Activated T-helper 1 cell treated with anti-CD3 and anti-CD28 coated beads, Interleukin-12 subunit alpha, Interleukin-12 subunit beta, Interleukin-2, Interleukin-4 antibody, amounts not matched to agents 30 ng/mL and 10 ng/mL and 1 ng/mL, durations not matched to agents 14 hours and 24 hours and 36 hours (primary cell): Measurements from ENCODE around the gene PSMC2. TPM values are rescaled to one million over a fixed set of nuclear protein-coding genes. Genes with fewer than 3 reads are reported as not detected.
"Not testable (repeated sequence)": the region's sequence is repeated elsewhere in the genome, so short reads cannot be mapped to it uniquely, and the experiment has no call there.

Experiments used
- DNase-seq: peaks from one replicate; pipeline ENCODE4 v3.0.0; 2021; ENCODE audit warnings: low spot score
- H3K27ac Mint-ChIP-seq: one replicate; pipeline ENCODE4 v1.8.0; 2021; ENCODE audit warnings: mild to moderate bottlenecking, mixed read lengths
- H3K27me3 Mint-ChIP-seq: one replicate; pipeline ENCODE4 v1.8.0; 2022; ENCODE audit warnings: mild to moderate bottlenecking, moderate library complexity, mixed read lengths; ENCODE audit not compliant: insufficient read depth
- H3K36me3 Mint-ChIP-seq: one replicate; pipeline ENCODE4 v1.8.0; 2021; ENCODE audit warnings: low read depth, mixed read lengths
- H3K4me1 Mint-ChIP-seq: one replicate; pipeline ENCODE4 v1.8.0; 2021; ENCODE audit warnings: low read depth, mixed read lengths
- H3K4me3 Mint-ChIP-seq: one replicate; pipeline ENCODE4 v1.8.0; 2021; ENCODE audit warnings: mild to moderate bottlenecking, moderate library complexity, mixed read lengths
- H3K9me3 Mint-ChIP-seq: one replicate; pipeline ENCODE4 v1.8.0; 2021; ENCODE audit warnings: mixed read lengths
- intact Hi-C: fragments of 100-400 bp; cut with micrococcal nuclease; formaldehyde crosslinking; loops from one replicate; pipeline ENCODE4 v1.15.1; 2024
- total RNA-seq: library from RNA; stranded (reverse); gene quantifications from 2 replicates; pipeline ENCODE4 v1.2.3, GENCODE V29; 2022

PSMC2 gene
- total RNA-seq, 1 donor from 2014 or later: 220 TPM

- no peak overlapping the region for H3K4me3 Mint-ChIP-seq
- no peak for DNase-seq
- H3K4me1 Mint-ChIP-seq: no peaks in the 10 kb centered on the region
- H3K27me3 Mint-ChIP-seq: peaks cover 5% of the 10 kb centered on the region
- no peaks in the 10 kb centered on the region for H3K9me3 Mint-ChIP-seq
- no peak overlapping the region for H3K27ac Mint-ChIP-seq
- no peaks in the 10 kb centered on the region for H3K36me3 Mint-ChIP-seq
- intact Hi-C loops: no loop called here
These were observed 34.0 kb downstream of the PSMC2 start for GRCh38 chr7:103381280-103382031.

DNA sequence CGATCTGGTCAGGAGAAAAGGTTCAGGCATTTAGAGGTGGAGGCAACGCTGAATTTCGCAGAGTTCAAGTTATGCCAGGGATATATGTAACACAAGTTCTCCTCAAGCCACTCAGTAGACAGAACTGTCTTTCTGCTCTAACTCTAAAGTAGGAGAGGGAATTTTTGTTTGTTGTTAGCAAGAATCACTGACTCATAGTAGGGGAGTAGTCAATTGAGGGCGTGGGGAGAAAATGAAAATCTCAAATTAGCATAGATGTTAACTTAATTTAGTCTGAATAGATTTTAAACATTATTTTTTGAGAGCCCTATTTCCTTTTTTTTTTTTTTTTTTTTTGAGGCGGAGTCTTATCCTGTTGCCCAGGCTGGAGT, 34.6 kb downstream of the PSMC2 start:
- H3K4me3 Mint-ChIP-seq: no peak overlapping the region
- intact Hi-C loops: no loop called here
- no peaks in the 10 kb centered on the region for H3K36me3 Mint-ChIP-seq
- H3K9me3 Mint-ChIP-seq: no peaks in the 10 kb centered on the region
- DNase-seq: no peak
- no peaks in the 10 kb centered on the region for H3K4me1 Mint-ChIP-seq
- peaks cover 6% of the 10 kb centered on the region for H3K27me3 Mint-ChIP-seq
- H3K27ac Mint-ChIP-seq: no peak overlapping the region

GRCh38 chr7:103387242-103387641, 39.8 kb downstream of the PSMC2 start:
- intact Hi-C loops: no loop called here
- H3K4me1 Mint-ChIP-seq: no peaks in the 10 kb centered on the region
- peaks cover 5% of the 10 kb centered on the region for H3K27me3 Mint-ChIP-seq

GRCh38 chr7:103388469-103389140, 41.2 kb downstream of the PSMC2 start:
- Mint-ChIP-seq H3K36me3 (no peaks in the 10 kb centered on the region), H3K4me1 (no peaks in the 10 kb centered on the region), H3K27me3 (peaks cover 5% of the 10 kb centered on the region), H3K4me3 (no peak overlapping the region), H3K9me3 (no peaks in the 10 kb centered on the region), H3K27ac (no peak overlapping the region)
- intact Hi-C loops: no loop called here
- no peak for DNase-seq

More at GRCh38 chr7:103387242-103387641, 39.8 kb downstream of the PSMC2 start:
- Mint-ChIP-seq H3K4me3 (no peak overlapping the region), H3K36me3 (no peaks in the 10 kb centered on the region), H3K27ac (no peak overlapping the region), H3K9me3 (no peaks in the 10 kb centered on the region)
- DNase-seq: no peak

DNA sequence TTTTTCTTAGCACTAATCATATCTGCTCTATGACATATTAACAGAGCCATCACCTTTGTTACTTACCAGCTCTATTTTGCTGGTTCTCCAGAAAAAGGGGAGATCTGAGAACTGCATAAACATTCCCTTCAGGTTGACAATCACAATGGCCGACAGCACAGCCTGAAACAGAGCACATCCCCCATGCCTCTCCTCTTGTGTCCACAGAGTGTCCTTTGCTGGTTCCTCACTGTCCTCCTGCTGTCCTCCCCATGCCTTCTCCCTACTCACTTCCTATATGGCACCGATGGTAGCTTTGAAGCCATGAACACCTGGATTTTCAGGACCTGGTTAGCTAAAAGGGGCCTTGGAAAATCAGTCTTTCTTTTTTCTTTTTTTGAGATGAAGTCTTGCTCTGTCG, 41.8 kb downstream of the PSMC2 start:
- no peaks in the 10 kb centered on the region for H3K4me1 Mint-ChIP-seq
- peaks cover 5% of the 10 kb centered on the region for H3K27me3 Mint-ChIP-seq
- no peaks in the 10 kb centered on the region for H3K36me3 Mint-ChIP-seq
- intact Hi-C loops: no loop called here
- H3K9me3 Mint-ChIP-seq: no peaks in the 10 kb centered on the region
- H3K4me3 Mint-ChIP-seq: no peak overlapping the region
- no peak overlapping the region for H3K27ac Mint-ChIP-seq
- no peak for DNase-seq

GRCh38 chr7:103391150-103391549, 43.7 kb downstream of the PSMC2 start:
- Mint-ChIP-seq H3K9me3 (no peaks in the 10 kb centered on the region), H3K27me3 (peaks cover 5% of the 10 kb centered on the region), H3K36me3 (no peaks in the 10 kb centered on the region), H3K27ac (no peak overlapping the region), H3K4me3 (no peak overlapping the region), H3K4me1 (no peaks in the 10 kb centered on the region)
- no peak for DNase-seq
- intact Hi-C loops: no loop called here

DNA sequence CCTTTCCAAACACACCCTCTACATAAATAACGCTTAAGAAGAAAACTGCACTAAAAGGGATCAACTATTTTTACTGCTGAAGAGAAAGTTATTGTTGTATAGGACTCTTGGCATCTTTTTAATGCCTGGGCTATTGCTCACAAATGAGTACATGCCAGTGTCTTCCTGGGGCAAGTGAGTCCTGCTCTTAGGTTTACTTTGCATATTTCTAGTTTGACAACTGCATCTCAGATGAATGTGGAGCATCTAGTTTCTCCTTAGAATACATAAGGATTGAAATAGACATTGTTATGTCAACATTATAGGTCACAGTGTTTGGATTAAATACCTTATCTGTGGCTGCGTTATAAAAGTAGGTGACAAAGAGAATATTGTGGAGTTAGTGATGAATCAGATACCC, 44.5 kb downstream of the PSMC2 start:
- H3K9me3 Mint-ChIP-seq: no peaks in the 10 kb centered on the region
- DNase-seq: no peak
- no peaks in the 10 kb centered on the region for H3K4me1 Mint-ChIP-seq
- no peak overlapping the region for H3K27ac Mint-ChIP-seq
- H3K27me3 Mint-ChIP-seq: peaks cover 3% of the 10 kb centered on the region
- no peak overlapping the region for H3K4me3 Mint-ChIP-seq
- intact Hi-C loops: no loop called here
- H3K36me3 Mint-ChIP-seq: no peaks in the 10 kb centered on the region

DNA sequence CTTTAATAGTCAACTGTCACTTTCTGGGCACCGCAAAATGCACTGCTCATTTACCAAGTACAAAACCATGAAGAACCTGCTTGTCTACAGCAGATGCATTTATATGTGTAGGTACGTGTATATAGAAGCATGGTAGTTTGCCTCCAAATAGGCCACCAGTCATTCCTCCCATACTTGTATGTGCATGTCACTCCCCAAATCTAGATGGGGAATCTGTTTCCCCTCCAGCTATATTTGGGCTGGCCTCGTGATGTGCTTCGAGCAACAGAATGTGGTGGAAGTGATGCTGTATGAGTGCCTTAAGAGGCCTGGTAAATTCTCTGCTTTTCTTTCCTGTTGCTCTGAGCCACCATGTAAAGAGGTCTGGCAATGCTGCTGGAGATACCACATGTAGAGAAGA, 47.1 kb downstream of the PSMC2 start:
- no peaks in the 10 kb centered on the region for H3K9me3 Mint-ChIP-seq
- no peaks in the 10 kb centered on the region for H3K4me1 Mint-ChIP-seq
- no peak overlapping the region for H3K27ac Mint-ChIP-seq
- H3K36me3 Mint-ChIP-seq: no peaks in the 10 kb centered on the region
- peaks cover 10% of the 10 kb centered on the region for H3K27me3 Mint-ChIP-seq
- no peak for DNase-seq
- no peak overlapping the region for H3K4me3 Mint-ChIP-seq
- intact Hi-C loops: no loop called here

- Mint-ChIP-seq H3K27me3 (peaks cover 11% of the 10 kb centered on the region), H3K27ac (no peak overlapping the region), H3K4me1 (no peaks in the 10 kb centered on the region), H3K9me3 (no peaks in the 10 kb centered on the region), H3K36me3 (no peaks in the 10 kb centered on the region), H3K4me3 (no peak overlapping the region)
- intact Hi-C loops: no loop called here
- DNase-seq: no peak
These were observed 47.6 kb downstream of the PSMC2 start for GRCh38 chr7:103395071-103395470.

DNA sequence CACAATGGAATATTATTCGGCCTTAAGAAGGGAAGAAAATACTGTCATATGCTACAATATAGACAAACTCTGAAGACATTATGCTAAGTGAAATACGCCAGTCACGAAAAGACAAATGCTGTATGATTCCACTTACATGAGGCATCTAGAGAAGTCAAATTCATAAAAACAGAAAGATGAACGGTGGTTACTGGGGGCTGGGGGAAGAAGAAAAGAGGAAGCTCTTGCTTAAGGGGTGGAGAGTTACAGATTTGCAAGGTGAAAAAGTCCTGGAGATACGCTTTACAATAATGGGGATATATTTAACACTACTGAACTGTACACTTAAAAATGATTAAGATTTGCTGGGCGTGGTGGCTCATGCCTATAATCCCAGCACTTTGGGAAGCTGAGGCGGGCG, 49.0 kb downstream of the PSMC2 start:
- no peaks in the 10 kb centered on the region for H3K36me3 Mint-ChIP-seq
- peaks cover 9% of the 10 kb centered on the region for H3K27me3 Mint-ChIP-seq
- no peak overlapping the region for H3K27ac Mint-ChIP-seq
- no peak overlapping the region for H3K4me3 Mint-ChIP-seq
- no peak for DNase-seq
- intact Hi-C loops: no loop called here
- no peaks in the 10 kb centered on the region for H3K9me3 Mint-ChIP-seq
- H3K4me1 Mint-ChIP-seq: no peaks in the 10 kb centered on the region

DNA sequence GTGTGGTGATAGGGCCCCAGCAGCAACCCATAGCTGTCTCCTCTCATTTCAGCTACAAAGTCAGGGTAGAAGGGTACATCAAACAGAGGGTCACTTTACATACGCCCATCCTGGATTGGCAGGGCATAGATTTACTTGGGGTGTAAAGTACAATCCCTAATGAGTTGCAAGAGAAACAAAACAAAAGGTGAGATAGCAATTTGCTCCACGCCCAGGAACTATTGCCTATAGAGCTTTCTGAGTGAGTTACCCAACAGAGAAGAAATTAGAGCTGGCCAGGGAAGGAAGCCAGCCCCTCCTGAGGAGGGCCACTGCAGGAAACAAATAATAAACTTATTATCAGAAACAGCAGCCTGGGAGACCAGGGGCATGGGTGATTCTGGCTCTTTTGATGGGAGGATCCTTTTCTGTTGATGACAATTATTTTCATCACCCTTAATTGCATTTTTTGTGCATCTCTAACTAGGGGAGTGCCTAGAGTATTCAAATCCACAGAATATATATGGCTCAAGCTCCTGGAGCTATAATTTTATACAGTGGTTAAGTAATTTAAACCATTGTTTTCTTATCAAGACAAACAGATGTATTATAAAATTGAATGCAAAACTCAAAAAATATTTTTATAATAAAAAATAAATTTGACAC, 51.2 kb downstream of the PSMC2 start:
- DNase-seq: no peak
- H3K27ac Mint-ChIP-seq: no peak overlapping the region
- H3K9me3 Mint-ChIP-seq: no peaks in the 10 kb centered on the region
- intact Hi-C loops: no loop called here
- H3K4me1 Mint-ChIP-seq: no peaks in the 10 kb centered on the region
- H3K4me3 Mint-ChIP-seq: no peak overlapping the region
- no peaks in the 10 kb centered on the region for H3K36me3 Mint-ChIP-seq
- H3K27me3 Mint-ChIP-seq: peaks cover 18% of the 10 kb centered on the region

GRCh38 chr7:103399687-103400086, 52.2 kb downstream of the PSMC2 start:
- DNase-seq, H3K36me3 Mint-ChIP-seq, H3K4me3 Mint-ChIP-seq, H3K9me3 Mint-ChIP-seq, H3K27ac Mint-ChIP-seq, H3K4me1 Mint-ChIP-seq, intact Hi-C loops: not testable (repeated sequence)
- H3K27me3 Mint-ChIP-seq: peaks cover 24% of the 10 kb centered on the region

GRCh38 chr7:103405789-103406613, 58.6 kb downstream of the PSMC2 start:
- H3K27me3 Mint-ChIP-seq: peaks cover 28% of the 10 kb centered on the region
- H3K36me3 Mint-ChIP-seq, DNase-seq, H3K9me3 Mint-ChIP-seq, H3K4me1 Mint-ChIP-seq, H3K4me3 Mint-ChIP-seq, intact Hi-C loops, H3K27ac Mint-ChIP-seq: not testable (repeated sequence)
